ENCODE results near the gene MAP3K3. TPM values are rescaled to one million over a fixed set of nuclear protein-coding genes. Genes with fewer than 3 reads are reported as not detected.

Gene MAP3K3
- total and polyA plus RNA-seq, 2 donors (not counting 3 experiments of a cell fraction or from before 2014, with no cell fraction given), result 56.6 to 81.0 TPM

GRCh38 chr17:63714550-63715277, 92.5 kb downstream of the MAP3K3 start:
- H3K9ac ChIP-seq (replicated peaks; ENCODE audit: extremely low read depth, insufficient read depth, low read length), result no peak overlapping the region
- H3K4me3 ChIP-seq (replicated peaks in 1 of 3; ENCODE audit: insufficient read depth in 1 of 3, low read depth in 1 of 3, low read length in 3 of 3), result no peak overlapping the region
- DNase-seq (ENCODE audit: low read depth, low spot score) (no peak), FAIRE-seq (no peak)
- H3K36me3 ChIP-seq (ENCODE audit: control insufficient read depth in 2 of 2, extremely low read depth in 1 of 2, insufficient read depth in 2 of 2, low read length in 2 of 2), result peaks cover 5 to 8% of the 10 kb centered on the region in 2 experiments
- H3K79me2 ChIP-seq (ENCODE audit: control insufficient read depth, insufficient read depth, low read length), result no peaks in the 10 kb centered on the region
- no TSS peak for BruUV-seq (replicated peaks)
- no peak overlapping the region for H3K4me2 ChIP-seq (ENCODE audit: insufficient read depth, low read length)
- no peaks in the 10 kb centered on the region for H3K9me3 ChIP-seq (replicated peaks; ENCODE audit: control insufficient read depth, insufficient read depth, low read length)
- no peak for TF ChIP-seq EZH2 (IDR thresholded peaks at IDR 0.05; ENCODE audit: borderline replicate concordance, low read depth, low read length, severe bottlenecking)
- TF ChIP-seq, protein P1, sequence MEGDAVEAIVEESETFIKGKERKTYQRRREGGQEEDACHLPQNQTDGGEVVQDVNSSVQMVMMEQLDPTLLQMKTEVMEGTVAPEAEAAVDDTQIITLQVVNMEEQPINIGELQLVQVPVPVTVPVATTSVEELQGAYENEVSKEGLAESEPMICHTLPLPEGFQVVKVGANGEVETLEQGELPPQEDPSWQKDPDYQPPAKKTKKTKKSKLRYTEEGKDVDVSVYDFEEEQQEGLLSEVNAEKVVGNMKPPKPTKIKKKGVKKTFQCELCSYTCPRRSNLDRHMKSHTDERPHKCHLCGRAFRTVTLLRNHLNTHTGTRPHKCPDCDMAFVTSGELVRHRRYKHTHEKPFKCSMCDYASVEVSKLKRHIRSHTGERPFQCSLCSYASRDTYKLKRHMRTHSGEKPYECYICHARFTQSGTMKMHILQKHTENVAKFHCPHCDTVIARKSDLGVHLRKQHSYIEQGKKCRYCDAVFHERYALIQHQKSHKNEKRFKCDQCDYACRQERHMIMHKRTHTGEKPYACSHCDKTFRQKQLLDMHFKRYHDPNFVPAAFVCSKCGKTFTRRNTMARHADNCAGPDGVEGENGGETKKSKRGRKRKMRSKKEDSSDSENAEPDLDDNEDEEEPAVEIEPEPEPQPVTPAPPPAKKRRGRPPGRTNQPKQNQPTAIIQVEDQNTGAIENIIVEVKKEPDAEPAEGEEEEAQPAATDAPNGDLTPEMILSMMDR (IDR thresholded peaks at IDR 0.05; ENCODE audit: extremely low read depth in 1 of 2, insufficient read depth in 1 of 2, low read depth in 1 of 2, low read length in 2 of 2), result no peak
- no peak for TF ChIP-seq JUN (IDR thresholded peaks at IDR 0.05; ENCODE audit: borderline replicate concordance, insufficient read depth, insufficient read length, low read depth)
- TF ChIP-seq GATA2 (IDR thresholded peaks at IDR 0.05; ENCODE audit: insufficient read depth, insufficient read length, low read depth, low read length), result no peak
- TF ChIP-seq MYC (IDR thresholded peaks at IDR 0.05; ENCODE audit: low read depth, low read length), result no peak
- TF ChIP-seq FOS (IDR thresholded peaks at IDR 0.05; ENCODE audit: borderline replicate concordance, insufficient read depth, low read length), result no peak
- TF ChIP-seq POLR2AphosphoS5 (IDR thresholded peaks at IDR 0.05; ENCODE audit: insufficient read depth, low read depth, low read length), result no peak
- TF ChIP-seq, protein P2, sequence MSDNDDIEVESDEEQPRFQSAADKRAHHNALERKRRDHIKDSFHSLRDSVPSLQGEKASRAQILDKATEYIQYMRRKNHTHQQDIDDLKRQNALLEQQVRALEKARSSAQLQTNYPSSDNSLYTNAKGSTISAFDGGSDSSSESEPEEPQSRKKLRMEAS (IDR thresholded peaks at IDR 0.05; ENCODE audit: insufficient read depth, insufficient read length), result no peak
- no peak for TF ChIP-seq POLR2A (IDR thresholded peaks at IDR 0.05; ENCODE audit: low read depth, low read length)
- dilution Hi-C loops (cut with MboI; ENCODE audit: extremely low pct_ligation_motif_present, low sequenced_read_pairs) (no loop called here), intact Hi-C loops (cut with micrococcal nuclease) (no loop called here)
- no peaks in the 10 kb centered on the region for H4K20me1 ChIP-seq (replicated peaks; ENCODE audit: control insufficient read depth, extremely low read depth, insufficient read depth, low read length)
- CTCF ChIA-PET, result interaction anchor here (0.8 to 1.5 kb wide), 3 partner anchors 9 to 289 kb away, joined by 3 to 4 read pairs (median 3); no protein-coding TSS in a partner anchor
- H2AFZ ChIP-seq (ENCODE audit: low read depth, low read length), result no peak overlapping the region
- H3K4me1 ChIP-seq (ENCODE audit: control insufficient read depth, extremely low read depth, insufficient read depth, low read length), result peaks cover 4% of the 10 kb centered on the region
- H3K27me3 ChIP-seq (ENCODE audit: control insufficient read depth in 2 of 2, insufficient read depth in 2 of 2, low read length in 2 of 2), result no peaks in the 10 kb centered on the region
- no peaks in the 10 kb centered on the region for H3K9me1 ChIP-seq (replicated peaks; ENCODE audit: control insufficient read depth, extremely low read depth, insufficient read depth, low read length)
- POLR2A ChIA-PET, result no interaction called here
- no peak overlapping the region for H3K27ac ChIP-seq (ENCODE audit: insufficient read depth, low read depth, low read length)
